COR-L47 (cell line): ENCODE measurements around the gene SDR39U1.

Source experiments
- DNase-seq: peaks from one replicate; lab custom pipeline; 2025; lab: John Stamatoyannopoulos, UW

The SDR39U1 gene

DNA sequence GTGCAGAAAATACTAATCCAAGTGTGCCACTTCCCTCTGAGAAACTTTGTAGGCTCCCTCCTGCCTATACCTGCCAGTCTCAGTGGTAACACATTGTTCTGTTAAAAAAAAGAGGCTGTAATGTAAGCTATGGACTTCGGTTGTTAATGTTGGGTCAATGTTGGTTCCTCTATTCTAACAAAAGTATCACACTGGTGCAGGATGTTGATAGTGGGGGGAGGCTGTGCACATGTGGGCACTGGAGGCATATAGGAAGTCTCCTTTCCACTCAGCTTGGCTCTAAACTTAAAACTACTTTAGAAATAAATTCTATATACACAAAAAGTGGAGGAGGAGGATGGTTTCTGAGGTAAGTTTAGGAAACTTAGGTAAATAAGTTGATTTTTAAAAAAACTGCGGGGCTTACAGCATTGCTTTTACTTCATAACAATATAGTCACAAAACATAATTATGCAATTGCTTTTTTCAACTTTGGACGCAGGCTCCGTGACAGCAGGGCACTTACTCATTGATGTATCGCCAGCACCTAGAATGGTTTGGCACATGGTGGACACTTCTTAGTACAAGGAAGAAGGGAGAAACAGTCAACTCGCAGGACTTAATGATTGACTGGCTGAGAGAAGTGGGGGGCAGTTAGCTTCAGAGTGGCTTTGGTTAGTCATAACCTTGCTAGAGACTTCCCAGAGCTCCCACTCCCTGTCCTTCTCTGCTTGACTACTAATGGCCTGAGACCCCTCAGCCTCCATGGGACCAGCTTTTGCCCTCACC, 51.7 kb downstream of the SDR39U1 start:
- DNase-seq = no peak
